HG03039 (cell line): ENCODE data around the gene ZNF724.
"Not testable (repeated sequence)": the region's sequence is repeated elsewhere in the genome, so short reads cannot be mapped to it uniquely, and the experiment has no call there.

Experiments used
- ATAC-seq: cut with Tn5 transposase; IDR thresholded peaks from one replicate; pipeline ENCODE4 v1.9.1; 2021; ENCODE audit warnings: mild to moderate bottlenecking, moderate library complexity; ENCODE audit not compliant: unreplicated experiment

Gene ZNF724

GRCh38 chr19:23253256-23253655 lies 3.1 kb upstream of the ZNF724 start:
- not testable (repeated sequence) for ATAC-seq

- no peak for ATAC-seq
These were observed 8.8 kb downstream of the ZNF724 start for GRCh38 chr19:23241419-23241818.

- no peak for ATAC-seq
These were observed 27.1 kb downstream of the ZNF724 start for GRCh38 chr19:23222998-23223652.

DNA sequence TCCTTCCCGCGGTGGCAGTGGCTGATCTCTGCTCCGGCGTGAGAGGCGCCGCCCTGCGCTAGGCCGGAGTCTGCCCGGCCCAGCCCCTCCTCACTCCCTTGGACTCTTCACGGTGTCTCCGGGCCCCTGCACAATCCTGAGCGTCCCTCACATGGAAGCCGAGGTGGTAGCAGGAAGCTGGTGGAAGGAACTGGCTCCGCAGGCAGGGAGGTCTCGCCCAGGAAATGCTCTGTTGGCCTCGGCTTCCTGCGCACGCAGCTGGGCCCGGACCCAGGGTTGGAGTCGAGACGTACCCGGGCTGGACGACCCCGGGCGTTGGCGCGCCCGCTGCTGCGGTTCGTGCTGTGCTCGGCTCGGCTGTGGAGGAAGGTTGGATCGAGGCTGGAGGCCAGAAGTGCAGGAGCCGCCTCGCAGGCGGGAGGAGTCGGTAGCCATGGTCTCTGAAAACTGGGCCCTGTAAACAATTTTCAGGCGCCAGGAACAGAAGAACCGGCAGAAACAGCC lies 46.3 kb downstream of the ZNF724 start:
- no peak for ATAC-seq

GRCh38 chr19:23190341-23190740 lies 59.9 kb downstream of the ZNF724 start:
- ATAC-seq = no peak

GRCh38 chr19:23183251-23183650 lies 66.9 kb downstream of the ZNF724 start:
- no peak for ATAC-seq
